ENCODE measurements around the gene RNF10. TPM values are rescaled to one million over a fixed set of nuclear protein-coding genes. Genes with fewer than 3 reads are reported as not detected.

Gene RNF10
- polyA plus RNA-seq, 1 donor from 2014 or later, result 139 TPM

GRCh38 chr12:120532701-120533238 is 1.4 kb upstream of the RNF10 start:
- no peak overlapping the region for H3K4me2 ChIP-seq (ENCODE audit: low read length)

More at GRCh38 chr12:120532701-120533238, 1.4 kb upstream of the RNF10 start:
- no peaks in the 10 kb centered on the region for H3K36me3 ChIP-seq (ENCODE audit: insufficient read depth, low read length)
- H3F3A ChIP-seq (ENCODE audit: insufficient read depth, low read length, poor library complexity, severe bottlenecking), result no peaks in the 10 kb centered on the region
- TF ChIP-seq TAF1 (IDR thresholded peaks at IDR 0.05; ENCODE audit: low read depth) (no peak), SMC3 (conservative IDR thresholded peaks at IDR 0.05; ENCODE audit: poor library complexity) (no peak), MXI1 (conservative IDR thresholded peaks at IDR 0.05; ENCODE audit: poor library complexity, severe bottlenecking) (no peak), POLR2AphosphoS5 (IDR thresholded peaks at IDR 0.05) (no peak), EP300 (conservative IDR thresholded peaks at IDR 0.05; ENCODE audit: poor library complexity, severe bottlenecking) (no peak), RAD21 (conservative IDR thresholded peaks at IDR 0.05) (no peak), CTCF (IDR thresholded peaks at IDR 0.05; ENCODE audit: poor library complexity, severe bottlenecking) (no peak), REST (IDR thresholded peaks at IDR 0.05; ENCODE audit: borderline replicate concordance) (no peak), EZH2 (IDR thresholded peaks at IDR 0.05; ENCODE audit: borderline replicate concordance, insufficient read depth, low read length, poor library complexity, severe bottlenecking) (no peak)
- no peaks in the 10 kb centered on the region for H3K9me2 ChIP-seq (ENCODE audit: insufficient read depth, low read length)
- H3K27ac ChIP-seq (ENCODE audit: low read length), result no peak overlapping the region
- H3K79me2 ChIP-seq (replicated peaks; ENCODE audit: insufficient read depth, low read length), result peaks cover 37% of the 10 kb centered on the region
- H2AFZ ChIP-seq (ENCODE audit: low read depth, low read length), result no peak overlapping the region
- no peaks in the 10 kb centered on the region for H3K9me3 ChIP-seq (ENCODE audit: low read length)
- no peak overlapping the region for H3K9ac ChIP-seq (ENCODE audit: low read length)
- no peaks in the 10 kb centered on the region for H3K27me3 ChIP-seq (ENCODE audit: insufficient read depth, low read depth, low read length)
- no peak overlapping the region for H3K4me3 ChIP-seq (ENCODE audit: low read length)
- H4K20me1 ChIP-seq (ENCODE audit: insufficient read depth), result peaks cover 3% of the 10 kb centered on the region

All from neural cell (in vitro differentiated cells).